IMR-90 (cell line): Measurements from ENCODE around the gene SNED1. TPM values are rescaled to one million over a fixed set of nuclear protein-coding genes. Genes with fewer than 3 reads are reported as not detected.
A peak's percentile ranks its signal among the peaks of the same experiment; 100 is the strongest.

Experiments
- ATAC-seq: fragments of 200-7000 bp; cut with Tn5 transposase; 2 replicates; pipeline ENCODE4 v1.9.1; 2020; ENCODE audit warnings: low read depth, mild to moderate bottlenecking, moderate library complexity
- BruUV-seq: library from RNA; stranded (reverse); fragments of 400-500 nt; replicated peaks from 2 replicates; lab custom pipeline; 2021; lab: Mats Ljungman, UMichigan
- CTCF ChIA-PET: fragments of 300-600 bp; formaldehyde crosslinking; extraction: SDS; loops from one replicate; lab custom pipeline; 2021; ENCODE audit warnings: antibody characterized with exemption; lab: Yijun Ruan, JAX
- POLR2A ChIA-PET: fragments of 300-600 bp; sonication (Branson Sonifier 250); formaldehyde crosslinking; loops from one replicate; lab custom pipeline; 2022; ENCODE audit warnings: antibody characterized with exemption; ENCODE audit not compliant: unreplicated experiment; lab: Charles Lee
- DNase-seq: peaks from one replicate; pipeline ENCODE4 v3.0.0; 2013
- H2AFZ ChIP-seq: replicated peaks from 2 replicates; pipeline ENCODE3; 2013; ENCODE audit warnings: low read length, mild to moderate bottlenecking; ENCODE audit not compliant: poor library complexity
- H2AK5ac ChIP-seq: 2 replicates; pipeline ENCODE4 v1.6.1; 2013; ENCODE audit warnings: low read depth, low read length, inconsistent platforms
- H2AK9ac ChIP-seq: replicated peaks from 2 replicates; pipeline ENCODE3; 2013; ENCODE audit warnings: mild to moderate bottlenecking, low read depth, low read length, moderate library complexity; ENCODE audit not compliant: poor library complexity
- H2BK120ac ChIP-seq: 2 replicates; pipeline ENCODE4 v1.6.1; 2013; ENCODE audit warnings: low read depth, low read length, inconsistent platforms
- H2BK15ac ChIP-seq: 3 replicates; pipeline ENCODE4 v1.6.1; 2013; ENCODE audit warnings: low read depth, low read length, inconsistent platforms
- H2BK20ac ChIP-seq: 2 replicates; pipeline ENCODE4 v1.6.1; 2013; ENCODE audit warnings: low read depth, mild to moderate bottlenecking, inconsistent platforms, low read length, moderate library complexity
- H2BK5ac ChIP-seq: 2 replicates; pipeline ENCODE4 v1.6.1; 2013; ENCODE audit warnings: mild to moderate bottlenecking, low read depth, low read length, inconsistent platforms; ENCODE audit not compliant: poor library complexity, severe bottlenecking
- H3K14ac ChIP-seq: replicated peaks from 2 replicates; pipeline ENCODE4 v1.6.1; 2013; ENCODE audit warnings: low read depth, low read length, inconsistent platforms
- H3K18ac ChIP-seq: 2 replicates; pipeline ENCODE4 v1.6.1; 2013; ENCODE audit warnings: low read depth, low read length, control low read depth
- H3K23ac ChIP-seq: 2 replicates; pipeline ENCODE4 v1.6.1; 2013; ENCODE audit warnings: low read depth, low read length, inconsistent platforms
- H3K27ac ChIP-seq: 2 replicates; pipeline ENCODE4 v1.5.1; 2013; ENCODE audit warnings: mild to moderate bottlenecking, control low read depth, low read length; ENCODE audit not compliant: insufficient read depth
- H3K27me3 ChIP-seq: 2 replicates; pipeline ENCODE4 v1.6.1; 2013; ENCODE audit warnings: low read length; ENCODE audit not compliant: control insufficient read depth, insufficient read depth
- H3K36me3 ChIP-seq: 2 replicates; pipeline ENCODE4 v1.6.1; 2013; ENCODE audit warnings: low read length, mixed read lengths; ENCODE audit not compliant: control insufficient read depth, insufficient read depth
- H3K4ac ChIP-seq: 2 replicates; pipeline ENCODE4 v1.6.1; 2013; ENCODE audit warnings: low read depth, low read length, inconsistent platforms
- H3K4me1 ChIP-seq: 2 replicates; pipeline ENCODE4 v1.6.1; 2013; ENCODE audit warnings: low read length, mixed read lengths; ENCODE audit not compliant: control insufficient read depth, insufficient read depth
- H3K4me2 ChIP-seq: 2 replicates; pipeline ENCODE4 v1.6.1; 2013; ENCODE audit warnings: low read depth, mild to moderate bottlenecking, control low read depth, low read length, moderate library complexity
- H3K4me3 ChIP-seq: 2 replicates; pipeline ENCODE4 v1.5.1; 2013; ENCODE audit warnings: low read depth, mild to moderate bottlenecking, control low read depth, low read length, moderate library complexity; ENCODE audit not compliant: insufficient read depth
- H3K56ac ChIP-seq: 2 replicates; pipeline ENCODE4 v1.6.1; 2013; ENCODE audit warnings: low read length, inconsistent platforms; ENCODE audit not compliant: insufficient read depth; ENCODE audit errors: extremely low read depth
- H3K79me1 ChIP-seq, 2 experiments: 2 replicates each; pipeline ENCODE4 v1.6.1; 2013; ENCODE audit warnings: low read length in 2 of 2, inconsistent platforms in 1 of 2, low read depth in 1 of 2
- H3K9ac ChIP-seq: 2 replicates; pipeline ENCODE4 v1.6.1; 2013; ENCODE audit warnings: low read depth, low read length, control low read depth
- H3K9me1 ChIP-seq: 2 replicates; pipeline ENCODE4 v1.6.1; 2013; ENCODE audit warnings: low read length, inconsistent platforms; ENCODE audit not compliant: insufficient read depth
- H3K9me3 ChIP-seq: 2 replicates; pipeline ENCODE4 v1.6.1; 2013; ENCODE audit warnings: low read length; ENCODE audit not compliant: control insufficient read depth, insufficient read depth
- H4K20me1 ChIP-seq: 2 replicates; pipeline ENCODE4 v1.6.1; 2013; ENCODE audit warnings: low read length, inconsistent platforms; ENCODE audit not compliant: insufficient read depth
- H4K5ac ChIP-seq: 2 replicates; pipeline ENCODE4 v1.6.1; 2013; ENCODE audit warnings: mild to moderate bottlenecking, low read depth, low read length, control low read depth
- H4K8ac ChIP-seq, 2 experiments: 2 replicates each; pipeline ENCODE4 v1.6.1; 2013; ENCODE audit warnings: low read depth in 2 of 2, low read length in 2 of 2, control low read depth in 1 of 2, inconsistent platforms in 1 of 2
- H4K91ac ChIP-seq: 2 replicates; pipeline ENCODE4 v1.6.1; 2013; ENCODE audit warnings: low read depth, low read length, inconsistent platforms; ENCODE audit not compliant: insufficient read depth
- BHLHE40 ChIP-seq: fragments of 150-350 bp; IDR thresholded peaks from 2 replicates; pipeline ENCODE4 v1.6.1; 2016; ENCODE audit warnings: mild to moderate bottlenecking, low read depth, low read length
- MAFK ChIP-seq: IDR thresholded peaks from 2 replicates; pipeline ENCODE4 v1.6.1; 2012; ENCODE audit warnings: low read depth, low read length, improper control_type of control experiment
- MXI1 ChIP-seq: IDR thresholded peaks from 2 replicates; pipeline ENCODE4 v1.6.1; 2012; ENCODE audit warnings: low read depth, mild to moderate bottlenecking, low read length, moderate library complexity, borderline replicate concordance
- NFE2L2 ChIP-seq: fragments of 150-350 bp; IDR thresholded peaks from 2 replicates; pipeline ENCODE4 v1.6.1; 2016; ENCODE audit warnings: low read depth, mild to moderate bottlenecking, low read length
- POLR2A ChIP-seq: IDR thresholded peaks from 2 replicates; pipeline ENCODE4 v1.6.1; 2012; ENCODE audit warnings: mild to moderate bottlenecking, low read depth, low read length
- RAD21 ChIP-seq: IDR thresholded peaks from 2 replicates; pipeline ENCODE4 v1.6.1; 2012; ENCODE audit warnings: low read length, improper control_type of control experiment
- RFX5 ChIP-seq: IDR thresholded peaks from 2 replicates; pipeline ENCODE4 v1.8.0; 2012; ENCODE audit warnings: low read depth, mild to moderate bottlenecking, low read length, moderate library complexity
- SMC3 ChIP-seq: fragments of 150-350 bp; IDR thresholded peaks from 2 replicates; pipeline ENCODE4 v1.6.1; 2016; ENCODE audit warnings: low read depth, mild to moderate bottlenecking, antibody characterized with exemption, low read length, moderate library complexity
- WGBS, 2 experiments: methylation state at CpG; one replicate each; pipeline versions ENCODE4 v1.1.5 to v1.1.7; 2013; ENCODE audit warnings: missing lambda C conversion rate in 2 of 2; ENCODE audit not compliant: insufficient read length in 1 of 2; ENCODE audit errors: extremely low coverage in 2 of 2; 5-methylcytosine and 5-hydroxymethylcytosine counted together
- dilution Hi-C: fragments of 300-500 bp; cut with HindIII; formaldehyde crosslinking; loops from one replicate; pipeline ENCODE4 v1.14.3; 2018; ENCODE audit warnings: low sequenced_read_pairs; ENCODE audit not compliant: unreplicated experiment
- in situ Hi-C: fragments of 300-500 bp; cut with MboI; formaldehyde crosslinking; loops from 3 replicates; pipeline ENCODE4 v1.14.3; 2019; ENCODE audit warnings: low sequenced_read_pairs, inconsistent platforms, mixed read lengths
- intact Hi-C: fragments of 100-400 bp; cut with micrococcal nuclease; formaldehyde crosslinking; loops from 2 replicates; pipeline ENCODE4 v1.10.0; 2022
- polyA plus RNA-seq, 3 experiments: library from polyadenylated mRNA; depleted of rRNA; stranded (reverse); fragments of >200 nt; gene quantifications; 2 replicates each; pipeline ENCODE4 v1.2.3, GENCODE V29; 2012; ENCODE audit warnings: low replicate concordance in 1 of 3
- total RNA-seq: library from RNA; depleted of rRNA; stranded (reverse); fragments of >200 nt; gene quantifications from 2 replicates; pipeline ENCODE4 v1.2.3, GENCODE V29; 2012
- TF ChIP-seq, protein P1 (sequence below): fragments of 150-350 bp; IDR thresholded peaks from 2 replicates; pipeline ENCODE4 v1.6.1; 2016; ENCODE audit warnings: low read depth, mild to moderate bottlenecking, low read length, moderate library complexity, borderline replicate concordance
- TF ChIP-seq, protein P2 (sequence below): fragments of 150-350 bp; IDR thresholded peaks from 2 replicates; pipeline ENCODE4 v1.6.1; 2017; ENCODE audit warnings: mild to moderate bottlenecking, antibody characterized with exemption, low read length, low read depth
- TF ChIP-seq, protein P3 (sequence below): conservative IDR thresholded peaks from 2 replicates; pipeline ENCODE4 v1.5.1; 2012; ENCODE audit warnings: mild to moderate bottlenecking, low read depth, low read length, improper control_type of control experiment

The SNED1 gene
- total and polyA plus RNA-seq, 2 of the 4 experiments (the other 2 are of a cell fraction) = 1.1 to 3.4 TPM

- H4K91ac ChIP-seq = no peak overlapping the region
- intact Hi-C loops = no loop called here
- no peak overlapping the region for H3K23ac ChIP-seq
- no peak overlapping the region for H2BK20ac ChIP-seq
- no peak overlapping the region for H4K5ac ChIP-seq
- DNase-seq = no peak
- dilution Hi-C loops = no loop called here
- H3K79me1 ChIP-seq = no peaks in the 10 kb centered on the region
- H4K8ac ChIP-seq = no peak overlapping the region
- H2BK120ac ChIP-seq = no peak overlapping the region
- no peak for ATAC-seq
- H3K4me1 ChIP-seq = no peaks in the 10 kb centered on the region
- H2AK9ac ChIP-seq = peak overlapping the region; percentile 42
- TF ChIP-seq RAD21 (no peak), POLR2A (no peak), NFE2L2 (no peak), BHLHE40 (no peak), SMC3 (no peak), MAFK (no peak), RFX5 (no peak), MXI1 (no peak)
- TF ChIP-seq, protein P1, sequence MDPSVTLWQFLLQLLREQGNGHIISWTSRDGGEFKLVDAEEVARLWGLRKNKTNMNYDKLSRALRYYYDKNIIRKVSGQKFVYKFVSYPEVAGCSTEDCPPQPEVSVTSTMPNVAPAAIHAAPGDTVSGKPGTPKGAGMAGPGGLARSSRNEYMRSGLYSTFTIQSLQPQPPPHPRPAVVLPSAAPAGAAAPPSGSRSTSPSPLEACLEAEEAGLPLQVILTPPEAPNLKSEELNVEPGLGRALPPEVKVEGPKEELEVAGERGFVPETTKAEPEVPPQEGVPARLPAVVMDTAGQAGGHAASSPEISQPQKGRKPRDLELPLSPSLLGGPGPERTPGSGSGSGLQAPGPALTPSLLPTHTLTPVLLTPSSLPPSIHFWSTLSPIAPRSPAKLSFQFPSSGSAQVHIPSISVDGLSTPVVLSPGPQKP = no peak
- TF ChIP-seq, protein P2, sequence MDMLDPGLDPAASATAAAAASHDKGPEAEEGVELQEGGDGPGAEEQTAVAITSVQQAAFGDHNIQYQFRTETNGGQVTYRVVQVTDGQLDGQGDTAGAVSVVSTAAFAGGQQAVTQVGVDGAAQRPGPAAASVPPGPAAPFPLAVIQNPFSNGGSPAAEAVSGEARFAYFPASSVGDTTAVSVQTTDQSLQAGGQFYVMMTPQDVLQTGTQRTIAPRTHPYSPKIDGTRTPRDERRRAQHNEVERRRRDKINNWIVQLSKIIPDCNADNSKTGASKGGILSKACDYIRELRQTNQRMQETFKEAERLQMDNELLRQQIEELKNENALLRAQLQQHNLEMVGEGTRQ = no peak
- TF ChIP-seq, protein P3, sequence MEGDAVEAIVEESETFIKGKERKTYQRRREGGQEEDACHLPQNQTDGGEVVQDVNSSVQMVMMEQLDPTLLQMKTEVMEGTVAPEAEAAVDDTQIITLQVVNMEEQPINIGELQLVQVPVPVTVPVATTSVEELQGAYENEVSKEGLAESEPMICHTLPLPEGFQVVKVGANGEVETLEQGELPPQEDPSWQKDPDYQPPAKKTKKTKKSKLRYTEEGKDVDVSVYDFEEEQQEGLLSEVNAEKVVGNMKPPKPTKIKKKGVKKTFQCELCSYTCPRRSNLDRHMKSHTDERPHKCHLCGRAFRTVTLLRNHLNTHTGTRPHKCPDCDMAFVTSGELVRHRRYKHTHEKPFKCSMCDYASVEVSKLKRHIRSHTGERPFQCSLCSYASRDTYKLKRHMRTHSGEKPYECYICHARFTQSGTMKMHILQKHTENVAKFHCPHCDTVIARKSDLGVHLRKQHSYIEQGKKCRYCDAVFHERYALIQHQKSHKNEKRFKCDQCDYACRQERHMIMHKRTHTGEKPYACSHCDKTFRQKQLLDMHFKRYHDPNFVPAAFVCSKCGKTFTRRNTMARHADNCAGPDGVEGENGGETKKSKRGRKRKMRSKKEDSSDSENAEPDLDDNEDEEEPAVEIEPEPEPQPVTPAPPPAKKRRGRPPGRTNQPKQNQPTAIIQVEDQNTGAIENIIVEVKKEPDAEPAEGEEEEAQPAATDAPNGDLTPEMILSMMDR = no peak
- no peaks in the 10 kb centered on the region for H3K9me1 ChIP-seq
- no peak overlapping the region for H3K4me3 ChIP-seq
- no peaks in the 10 kb centered on the region for H3K9me3 ChIP-seq
- no peaks in the 10 kb centered on the region for H3K27me3 ChIP-seq
- no TSS peak for BruUV-seq
- H3K9ac ChIP-seq = no peak overlapping the region
- H2AFZ ChIP-seq = no peak overlapping the region
- H3K56ac ChIP-seq = no peak overlapping the region
- H3K36me3 ChIP-seq = peaks cover 15% of the 10 kb centered on the region
- H3K14ac ChIP-seq = no peak overlapping the region
- no CpG with 5 or more reads among the region's 36 CpGs for WGBS, 2 experiments
- in situ Hi-C loops = no loop called here
- no peak overlapping the region for H3K4me2 ChIP-seq
- H2AK5ac ChIP-seq = no peak overlapping the region
- POLR2A ChIA-PET = no interaction called here
- no peak overlapping the region for H3K27ac ChIP-seq
- no peak overlapping the region for H2BK15ac ChIP-seq
- H4K20me1 ChIP-seq = no peaks in the 10 kb centered on the region
- no peak overlapping the region for H3K4ac ChIP-seq
- no peak overlapping the region for H2BK5ac ChIP-seq
- CTCF ChIA-PET = no interaction called here
- H3K18ac ChIP-seq = no peak overlapping the region
These were observed 38.1 kb downstream of the SNED1 start for GRCh38 chr2:241036397-241036963.
